GM18873 (cell line): ENCODE data around the gene SART3.
"Not testable (repeated sequence)": the region's sequence is repeated elsewhere in the genome, so short reads cannot be mapped to it uniquely, and the experiment has no call there.

Source experiments
- ATAC-seq: cut with Tn5 transposase; IDR thresholded peaks from one replicate; pipeline ENCODE4 v1.9.1; 2021; ENCODE audit warnings: mild to moderate bottlenecking, moderate library complexity, moderate number of reproducible peaks; ENCODE audit not compliant: unreplicated experiment, low FRiP score

The SART3 gene

DNA sequence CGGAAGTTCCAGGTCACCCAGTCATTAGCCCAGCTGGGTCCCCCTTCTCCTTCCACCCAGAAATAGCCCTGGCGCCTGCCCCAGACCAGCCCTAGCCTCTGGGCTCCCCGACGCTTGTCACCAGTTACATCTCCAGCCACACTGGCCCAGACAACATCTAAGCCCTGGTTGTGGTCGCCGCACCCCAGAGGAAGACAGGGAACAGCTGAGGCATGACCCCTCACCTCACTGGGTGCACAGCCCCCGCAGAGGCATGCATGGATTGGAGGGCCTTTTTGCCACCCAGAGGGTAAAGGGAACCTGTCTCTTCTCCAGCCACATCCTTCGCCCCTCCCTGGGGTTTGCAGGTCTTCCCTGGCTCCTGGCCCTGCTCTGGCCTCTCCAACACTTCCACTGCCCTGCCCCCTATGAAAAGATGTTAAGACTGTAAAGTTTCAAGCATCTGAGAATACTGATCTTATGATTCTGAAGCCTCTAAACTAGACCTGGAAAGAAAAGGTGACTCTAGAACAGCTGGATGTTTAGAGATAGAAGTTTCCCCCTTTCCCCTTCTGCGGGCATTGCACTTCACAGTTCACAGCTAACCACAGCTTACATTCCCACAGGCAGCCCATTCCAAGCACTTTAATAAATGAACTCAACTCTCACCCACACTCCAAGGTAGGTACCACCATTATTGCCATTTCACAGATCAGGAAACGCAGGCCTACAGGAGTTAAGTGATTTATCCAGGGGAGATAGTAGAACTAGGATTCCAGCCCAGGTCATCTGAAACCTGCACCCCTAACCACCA lies 22.2 kb upstream of the SART3 start:
- ATAC-seq, result no peak

- no peak for ATAC-seq
Measured at GRCh38 chr12:108582509-108582908, 21.5 kb upstream of the SART3 start.

GRCh38 chr12:108581311-108582227 lies 20.6 kb upstream of the SART3 start:
- no peak for ATAC-seq

DNA sequence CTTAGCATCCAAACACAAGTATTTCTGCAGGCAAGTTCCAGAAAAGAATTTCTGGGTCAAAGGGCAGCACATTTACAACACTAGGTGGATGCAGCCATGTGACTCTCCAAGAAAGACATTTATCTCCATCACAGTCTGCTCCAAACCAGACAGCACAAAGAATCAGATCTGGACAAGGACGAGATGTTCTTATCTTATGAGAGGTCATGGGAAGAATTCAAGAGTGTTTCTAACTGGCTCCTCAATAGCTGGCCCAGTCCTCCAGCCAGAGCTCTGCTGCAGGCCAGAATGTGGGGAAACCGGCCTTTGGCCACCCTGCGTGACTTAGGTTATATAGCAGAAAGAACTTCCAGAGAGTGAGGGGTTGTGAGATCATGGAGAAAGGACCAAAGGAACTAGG lies 19.6 kb upstream of the SART3 start:
- ATAC-seq, result no peak

- no peak for ATAC-seq
Measured at GRCh38 chr12:108578813-108579212, 17.8 kb upstream of the SART3 start.

DNA sequence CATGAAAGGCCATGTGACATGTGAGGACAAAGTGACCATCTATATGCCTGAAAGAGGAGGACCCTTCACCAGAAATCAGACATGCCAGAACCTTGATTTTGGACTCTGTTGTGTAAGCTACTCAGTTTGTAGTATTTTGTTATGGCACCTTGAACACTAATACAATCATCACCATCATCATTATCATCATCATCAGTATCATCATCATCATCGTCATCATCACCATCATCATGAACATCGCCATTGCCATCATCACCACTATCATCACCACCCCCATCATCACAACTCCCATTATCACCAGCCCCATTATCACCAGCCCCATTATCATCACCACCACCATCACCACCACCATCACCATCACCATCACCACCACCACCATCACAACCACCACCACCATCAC lies 17.3 kb upstream of the SART3 start:
- no peak for ATAC-seq

DNA sequence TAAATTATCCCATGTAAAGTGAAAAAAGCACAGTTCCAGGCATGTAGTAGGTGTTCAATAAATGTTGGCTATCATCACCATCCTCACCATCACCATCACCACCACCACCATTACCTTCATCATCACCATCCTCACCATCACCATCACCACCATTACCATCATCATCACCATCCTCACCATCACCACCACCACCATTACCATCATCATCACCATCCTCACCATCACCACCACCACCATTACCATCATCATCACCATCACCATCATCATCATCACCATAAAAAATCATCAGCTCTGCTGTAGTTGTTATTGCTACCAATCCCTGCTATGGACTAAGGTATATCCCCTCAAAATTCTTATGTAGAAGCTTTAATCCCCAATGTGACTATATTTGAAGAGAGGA lies 16.5 kb upstream of the SART3 start:
- no peak for ATAC-seq

- ATAC-seq, result no peak
Measured at GRCh38 chr12:108576660-108577234, 15.8 kb upstream of the SART3 start.

- no peak for ATAC-seq
Measured at GRCh38 chr12:108575199-108575912, 14.4 kb upstream of the SART3 start.

DNA sequence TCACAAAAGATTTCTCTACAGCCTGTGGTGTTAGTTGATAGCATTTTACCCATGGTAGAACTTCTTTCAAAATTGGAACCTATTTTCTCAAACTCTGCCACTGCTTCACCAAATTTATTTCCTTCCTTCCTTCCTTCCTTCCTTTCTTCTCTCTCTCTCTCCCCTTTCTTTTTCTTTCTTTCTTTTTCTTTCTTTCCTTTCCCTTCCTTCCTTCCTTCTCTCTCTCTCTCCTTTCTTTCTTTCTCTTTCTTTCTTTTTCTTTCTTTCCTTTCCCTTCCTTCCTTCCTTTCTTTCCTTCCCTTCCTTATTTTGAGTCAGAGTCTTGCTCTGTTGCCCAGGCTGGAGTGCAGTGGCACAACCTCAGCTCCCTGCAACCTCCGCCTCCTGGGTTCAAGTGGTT lies 13.3 kb upstream of the SART3 start:
- ATAC-seq, result not testable (repeated sequence)

DNA sequence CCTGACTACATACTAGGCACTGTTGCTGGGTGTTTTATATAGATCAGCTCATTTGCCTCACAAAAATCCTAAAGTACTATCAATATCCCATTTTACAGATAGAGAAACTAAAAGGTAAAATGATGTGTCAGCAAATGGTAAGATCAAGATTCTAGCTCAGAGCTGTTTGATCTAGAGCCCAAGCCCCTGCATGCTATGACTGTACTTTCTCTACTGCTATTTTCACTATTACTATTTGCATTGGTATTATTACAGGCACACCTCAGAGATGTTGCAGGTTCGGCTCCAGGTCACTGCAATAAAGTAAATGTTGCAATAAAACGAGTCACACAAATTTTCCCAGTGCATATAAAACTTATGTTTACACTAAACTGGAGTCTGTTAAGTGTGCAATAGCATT lies 12.3 kb upstream of the SART3 start:
- no peak for ATAC-seq

DNA sequence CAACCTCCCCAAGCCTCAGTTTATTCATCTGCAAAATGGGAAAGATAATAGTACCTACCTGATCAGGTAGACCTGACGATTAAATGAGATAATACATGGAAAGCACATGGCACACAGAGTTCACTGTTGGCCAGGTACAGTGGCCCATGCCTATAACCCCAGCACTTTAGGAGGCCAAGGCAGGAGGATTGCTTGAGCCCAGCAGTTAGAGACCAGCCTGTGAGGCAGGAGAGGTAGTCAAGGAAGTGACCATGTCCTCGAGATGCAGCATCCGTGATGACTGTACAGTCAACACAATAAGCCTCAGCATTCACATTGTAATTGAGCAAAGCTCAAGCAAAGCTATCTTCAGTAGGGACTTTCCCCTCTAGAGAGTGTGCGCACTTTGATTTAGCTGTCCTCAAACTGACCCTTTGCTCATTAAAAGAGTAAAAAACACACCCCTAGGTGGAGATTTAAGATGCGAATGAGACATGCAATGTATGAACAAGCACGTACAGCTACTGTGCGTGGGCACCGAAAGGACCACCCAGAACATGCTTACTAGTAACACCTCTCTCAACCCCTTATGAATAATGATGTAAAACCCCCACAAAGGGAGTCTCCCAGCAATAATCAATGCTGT lies 11.3 kb upstream of the SART3 start:
- ATAC-seq, result no peak

DNA sequence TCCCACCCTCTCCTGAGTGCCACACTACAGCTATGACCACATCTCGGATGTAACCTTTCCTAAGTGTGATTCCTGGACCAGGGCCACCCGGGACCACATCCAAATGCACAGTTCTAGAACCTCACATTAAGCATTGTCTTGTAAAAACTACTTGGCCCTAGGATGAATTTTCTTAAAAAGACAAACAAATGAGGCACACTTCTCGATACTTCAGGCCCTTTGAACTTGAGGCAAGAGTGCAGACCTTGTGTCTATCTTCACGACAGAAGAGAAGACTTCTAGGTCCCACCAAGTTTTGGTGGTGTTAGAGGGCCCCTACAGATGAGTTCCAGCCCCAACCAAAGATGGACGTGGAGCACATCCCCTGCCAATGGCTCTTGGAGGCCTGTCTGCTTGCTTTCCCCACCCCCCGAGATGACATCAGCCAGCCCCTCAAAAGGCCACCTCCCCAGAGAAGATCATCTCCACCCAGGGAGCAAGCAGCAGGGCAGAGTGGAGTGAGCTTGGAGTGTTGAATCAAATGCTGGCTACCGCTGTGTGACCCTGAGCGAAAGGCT lies 10.7 kb upstream of the SART3 start:
- ATAC-seq, result no peak

DNA sequence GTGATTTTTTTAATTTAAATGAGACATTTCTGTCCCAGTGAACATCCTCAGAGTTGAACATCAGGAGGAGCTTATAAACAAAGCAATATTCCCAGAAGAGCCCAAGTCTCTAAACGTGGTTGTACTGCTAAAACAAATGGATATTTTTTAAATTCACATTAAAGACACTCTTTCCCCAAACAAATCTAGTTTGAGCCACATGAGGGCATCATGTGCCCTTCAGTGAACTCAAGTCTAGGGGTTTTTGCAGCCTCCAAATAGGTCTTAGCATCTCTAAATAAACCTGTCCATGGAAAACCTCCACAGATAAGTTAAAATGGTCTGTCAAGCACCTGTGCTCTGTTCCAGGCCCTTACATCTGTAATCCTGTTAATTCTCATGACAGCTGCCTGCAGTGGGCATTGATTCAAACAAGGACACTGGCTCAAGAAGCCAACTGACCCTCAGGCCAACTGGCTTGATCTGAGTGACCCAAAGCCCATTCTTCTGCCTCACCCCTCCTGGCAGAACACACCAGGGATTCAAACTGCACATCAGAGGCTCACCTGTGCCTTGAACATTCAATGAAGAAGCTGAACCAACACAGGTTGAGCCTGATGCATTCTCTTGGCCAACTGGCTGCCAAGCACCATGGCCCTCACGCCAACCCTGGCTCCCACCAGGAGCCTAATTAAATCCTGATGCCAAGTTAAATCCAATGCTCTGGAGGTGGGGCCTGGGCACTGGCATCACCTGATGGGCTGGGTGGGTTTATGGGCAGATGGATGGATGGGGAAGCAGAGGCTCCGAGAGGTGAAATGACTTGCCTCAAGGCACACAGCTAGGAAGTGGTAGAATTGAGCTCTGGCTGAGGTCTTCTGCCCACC lies 10.0 kb upstream of the SART3 start:
- no peak for ATAC-seq

- peak; percentile 64 for ATAC-seq
Measured at GRCh38 chr12:108568338-108569154, 7.6 kb upstream of the SART3 start.

DNA sequence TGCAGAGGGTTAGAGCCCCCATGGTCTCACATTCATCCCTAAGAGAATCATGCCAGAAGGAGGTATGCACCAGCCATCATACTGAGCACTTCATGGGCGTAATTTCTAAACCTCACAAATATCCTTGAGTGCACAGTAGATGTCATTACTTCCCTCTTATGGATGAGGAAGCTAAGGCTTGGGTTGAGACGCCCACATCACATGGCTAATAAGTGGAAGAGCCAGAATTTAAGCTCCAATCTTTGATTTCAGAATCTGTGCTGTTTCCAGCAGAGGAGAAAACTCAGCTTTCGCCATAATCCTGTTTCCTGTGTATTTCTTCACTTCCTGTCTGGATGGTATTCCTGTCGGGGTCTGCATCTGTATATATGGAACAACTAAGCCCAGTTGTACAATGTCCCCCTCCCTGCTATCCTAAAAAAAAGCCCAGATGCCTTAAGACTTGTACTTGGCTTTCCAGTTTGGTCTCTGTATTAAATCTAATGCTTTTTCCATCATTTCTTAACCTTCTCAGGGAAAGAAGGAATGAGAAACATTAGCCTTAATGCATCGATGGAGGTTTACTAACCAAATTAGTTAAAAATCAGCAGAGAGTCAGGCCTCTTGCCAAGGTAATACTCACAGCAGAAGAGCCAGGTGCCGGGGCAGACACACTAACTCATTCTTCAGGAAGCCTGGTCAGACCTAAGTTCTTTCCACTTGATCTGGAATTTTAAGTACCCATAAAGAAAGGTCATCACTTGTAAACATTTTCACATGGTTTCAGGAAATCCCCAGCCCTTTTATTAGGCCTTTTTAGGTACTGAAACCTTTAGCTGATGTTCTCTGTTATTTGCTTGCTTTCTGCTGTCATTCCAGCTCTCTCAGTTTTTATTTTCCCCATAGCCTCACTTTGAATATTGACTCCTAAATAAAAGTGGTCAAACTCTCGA lies 6.7 kb upstream of the SART3 start:
- no peak for ATAC-seq

DNA sequence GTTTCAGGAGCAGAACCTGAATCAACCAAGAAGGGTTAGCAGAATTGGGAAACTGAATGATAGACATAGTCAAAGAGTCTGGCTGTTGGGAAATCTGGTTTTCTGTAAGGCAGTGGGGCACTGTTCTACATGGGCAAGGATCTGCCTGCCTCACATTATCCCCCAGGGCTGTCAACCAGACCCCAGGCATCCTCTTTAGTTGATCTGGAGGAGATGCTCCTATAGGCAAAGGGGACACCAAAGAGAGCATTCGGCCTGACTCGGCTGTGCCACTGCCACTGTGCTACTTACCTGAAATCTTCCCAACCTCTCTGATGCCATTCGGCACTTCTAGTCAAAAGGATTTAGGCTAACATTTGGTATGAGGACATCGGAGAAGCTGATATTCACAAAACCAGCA lies 5.5 kb upstream of the SART3 start:
- ATAC-seq, result no peak
